HCT116 (cell line): Measurements from ENCODE around the gene THG1L.

ENCODE experiments used
- EGR1 ChIP-seq: IDR thresholded peaks from 2 replicates; pipeline ENCODE4 v1.6.1; 2012; ENCODE audit warnings: low read depth
- EZH2 ChIP-seq: fragments of 200-600 bp; sonication (generic); IDR thresholded peaks from 2 replicates; pipeline ENCODE4 v1.6.1; 2017; ENCODE audit warnings: antibody characterized with exemption, mixed run types
- EZH2phosphoT487 ChIP-seq: fragments of 200-600 bp; IDR thresholded peaks from 2 replicates; pipeline ENCODE4 v1.6.1; 2018; ENCODE audit warnings: antibody characterized with exemption, borderline replicate concordance
- POLR2A ChIP-seq: IDR thresholded peaks from 2 replicates; pipeline ENCODE4 v1.7.0; 2011; ENCODE audit warnings: borderline replicate concordance; ENCODE audit not compliant: insufficient read depth, insufficient read length; ENCODE audit errors: extremely low read depth
- POLR2AphosphoS5 ChIP-seq: IDR thresholded peaks from 2 replicates; pipeline ENCODE4 v1.6.1; 2011; ENCODE audit warnings: mild to moderate bottlenecking, low read depth, low read length, moderate library complexity
- RAD21 ChIP-seq: IDR thresholded peaks from 2 replicates; pipeline ENCODE4 v1.6.1; 2012; ENCODE audit warnings: low read depth, mild to moderate bottlenecking
- SRF ChIP-seq: IDR thresholded peaks from 2 replicates; pipeline ENCODE4 v1.6.1; 2012; ENCODE audit warnings: low read depth
- TCF7L2 ChIP-seq: IDR thresholded peaks from 2 replicates; pipeline ENCODE4 v1.7.0; 2011; ENCODE audit warnings: borderline replicate concordance, inconsistent platforms; ENCODE audit not compliant: insufficient read depth, insufficient read length; ENCODE audit errors: extremely low read depth
- ZNF274 ChIP-seq: fragments of 200-500 bp; sonication (Bioruptor generic); IDR thresholded peaks from 2 replicates; pipeline ENCODE4 v1.6.1; 2014; ENCODE audit warnings: mild to moderate bottlenecking, low read depth, low read length, inconsistent platforms
- TF ChIP-seq, protein P1 (sequence below), 3 experiments: fragments of 200-600 bp in 1 of 3; sonication (generic) in 1 of 3; IDR thresholded peaks in 2 of 3; conservative IDR thresholded peaks in 1 of 3; 2 replicates each; pipeline ENCODE4 v1.5.1; 2012 to 2017; ENCODE audit warnings: low read depth in 2 of 3, low read length in 2 of 3, antibody characterized with exemption in 1 of 3, borderline replicate concordance in 1 of 3, control low read depth in 1 of 3, mild to moderate bottlenecking in 1 of 3, mixed read lengths in 1 of 3, mixed run types in 1 of 3, moderate library complexity in 1 of 3; ENCODE audit not compliant: insufficient read depth in 1 of 3
- TF ChIP-seq, protein P2 (sequence below): IDR thresholded peaks from 2 replicates; pipeline ENCODE4 v1.6.1; 2012; ENCODE audit warnings: low read depth
- TF ChIP-seq, protein P3 (sequence below): IDR thresholded peaks from 2 replicates; pipeline ENCODE4 v1.6.1; 2011; ENCODE audit warnings: mild to moderate bottlenecking, low read length, moderate library complexity; ENCODE audit not compliant: insufficient replicate concordance; ENCODE audit errors: extremely low read depth
- TF ChIP-seq, protein P4 (sequence below): IDR thresholded peaks from 2 replicates; pipeline ENCODE4 v1.6.1; 2012

DNA sequence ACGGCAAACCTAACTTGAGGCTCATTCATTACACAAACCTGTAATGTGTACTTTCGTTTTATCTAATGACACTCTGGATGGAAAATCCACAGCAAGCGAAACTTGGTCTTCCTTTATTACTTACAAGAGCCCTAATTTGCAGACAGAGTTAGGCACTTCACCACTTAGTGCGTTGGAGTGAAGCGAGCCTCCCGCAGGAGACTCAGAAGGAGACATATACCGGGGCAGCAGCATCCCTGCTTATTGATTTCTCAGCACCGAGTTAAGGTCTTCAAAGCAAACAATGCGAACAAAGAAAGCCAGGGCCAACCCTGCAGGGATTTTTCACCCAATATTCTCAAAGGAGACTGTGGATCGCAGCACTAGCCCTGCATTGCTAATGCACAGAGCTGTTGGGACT, 40.9 kb downstream of the THG1L start:
- TF ChIP-seq POLR2A (no peak), EZH2phosphoT487 (no peak), EZH2 (no peak), POLR2AphosphoS5 (no peak), SRF (no peak), TCF7L2 (no peak), RAD21 (no peak), ZNF274 (no peak), EGR1 (no peak)
- TF ChIP-seq, protein P1, sequence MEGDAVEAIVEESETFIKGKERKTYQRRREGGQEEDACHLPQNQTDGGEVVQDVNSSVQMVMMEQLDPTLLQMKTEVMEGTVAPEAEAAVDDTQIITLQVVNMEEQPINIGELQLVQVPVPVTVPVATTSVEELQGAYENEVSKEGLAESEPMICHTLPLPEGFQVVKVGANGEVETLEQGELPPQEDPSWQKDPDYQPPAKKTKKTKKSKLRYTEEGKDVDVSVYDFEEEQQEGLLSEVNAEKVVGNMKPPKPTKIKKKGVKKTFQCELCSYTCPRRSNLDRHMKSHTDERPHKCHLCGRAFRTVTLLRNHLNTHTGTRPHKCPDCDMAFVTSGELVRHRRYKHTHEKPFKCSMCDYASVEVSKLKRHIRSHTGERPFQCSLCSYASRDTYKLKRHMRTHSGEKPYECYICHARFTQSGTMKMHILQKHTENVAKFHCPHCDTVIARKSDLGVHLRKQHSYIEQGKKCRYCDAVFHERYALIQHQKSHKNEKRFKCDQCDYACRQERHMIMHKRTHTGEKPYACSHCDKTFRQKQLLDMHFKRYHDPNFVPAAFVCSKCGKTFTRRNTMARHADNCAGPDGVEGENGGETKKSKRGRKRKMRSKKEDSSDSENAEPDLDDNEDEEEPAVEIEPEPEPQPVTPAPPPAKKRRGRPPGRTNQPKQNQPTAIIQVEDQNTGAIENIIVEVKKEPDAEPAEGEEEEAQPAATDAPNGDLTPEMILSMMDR (IDR thresholded peaks at IDR 0.05 in 2 of 3, conservative IDR thresholded peaks at IDR 0.05 in 1 of 3; ENCODE audit: borderline replicate concordance in 1 of 3, insufficient read depth in 1 of 3, low read depth in 2 of 3, low read length in 2 of 3) = no peak
- TF ChIP-seq, protein P2, sequence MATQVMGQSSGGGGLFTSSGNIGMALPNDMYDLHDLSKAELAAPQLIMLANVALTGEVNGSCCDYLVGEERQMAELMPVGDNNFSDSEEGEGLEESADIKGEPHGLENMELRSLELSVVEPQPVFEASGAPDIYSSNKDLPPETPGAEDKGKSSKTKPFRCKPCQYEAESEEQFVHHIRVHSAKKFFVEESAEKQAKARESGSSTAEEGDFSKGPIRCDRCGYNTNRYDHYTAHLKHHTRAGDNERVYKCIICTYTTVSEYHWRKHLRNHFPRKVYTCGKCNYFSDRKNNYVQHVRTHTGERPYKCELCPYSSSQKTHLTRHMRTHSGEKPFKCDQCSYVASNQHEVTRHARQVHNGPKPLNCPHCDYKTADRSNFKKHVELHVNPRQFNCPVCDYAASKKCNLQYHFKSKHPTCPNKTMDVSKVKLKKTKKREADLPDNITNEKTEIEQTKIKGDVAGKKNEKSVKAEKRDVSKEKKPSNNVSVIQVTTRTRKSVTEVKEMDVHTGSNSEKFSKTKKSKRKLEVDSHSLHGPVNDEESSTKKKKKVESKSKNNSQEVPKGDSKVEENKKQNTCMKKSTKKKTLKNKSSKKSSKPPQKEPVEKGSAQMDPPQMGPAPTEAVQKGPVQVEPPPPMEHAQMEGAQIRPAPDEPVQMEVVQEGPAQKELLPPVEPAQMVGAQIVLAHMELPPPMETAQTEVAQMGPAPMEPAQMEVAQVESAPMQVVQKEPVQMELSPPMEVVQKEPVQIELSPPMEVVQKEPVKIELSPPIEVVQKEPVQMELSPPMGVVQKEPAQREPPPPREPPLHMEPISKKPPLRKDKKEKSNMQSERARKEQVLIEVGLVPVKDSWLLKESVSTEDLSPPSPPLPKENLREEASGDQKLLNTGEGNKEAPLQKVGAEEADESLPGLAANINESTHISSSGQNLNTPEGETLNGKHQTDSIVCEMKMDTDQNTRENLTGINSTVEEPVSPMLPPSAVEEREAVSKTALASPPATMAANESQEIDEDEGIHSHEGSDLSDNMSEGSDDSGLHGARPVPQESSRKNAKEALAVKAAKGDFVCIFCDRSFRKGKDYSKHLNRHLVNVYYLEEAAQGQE = no peak
- TF ChIP-seq, protein P3, sequence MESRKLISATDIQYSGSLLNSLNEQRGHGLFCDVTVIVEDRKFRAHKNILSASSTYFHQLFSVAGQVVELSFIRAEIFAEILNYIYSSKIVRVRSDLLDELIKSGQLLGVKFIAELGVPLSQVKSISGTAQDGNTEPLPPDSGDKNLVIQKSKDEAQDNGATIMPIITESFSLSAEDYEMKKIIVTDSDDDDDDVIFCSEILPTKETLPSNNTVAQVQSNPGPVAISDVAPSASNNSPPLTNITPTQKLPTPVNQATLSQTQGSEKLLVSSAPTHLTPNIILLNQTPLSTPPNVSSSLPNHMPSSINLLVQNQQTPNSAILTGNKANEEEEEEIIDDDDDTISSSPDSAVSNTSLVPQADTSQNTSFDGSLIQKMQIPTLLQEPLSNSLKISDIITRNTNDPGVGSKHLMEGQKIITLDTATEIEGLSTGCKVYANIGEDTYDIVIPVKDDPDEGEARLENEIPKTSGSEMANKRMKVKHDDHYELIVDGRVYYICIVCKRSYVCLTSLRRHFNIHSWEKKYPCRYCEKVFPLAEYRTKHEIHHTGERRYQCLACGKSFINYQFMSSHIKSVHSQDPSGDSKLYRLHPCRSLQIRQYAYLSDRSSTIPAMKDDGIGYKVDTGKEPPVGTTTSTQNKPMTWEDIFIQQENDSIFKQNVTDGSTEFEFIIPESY = no peak
- TF ChIP-seq, protein P4, sequence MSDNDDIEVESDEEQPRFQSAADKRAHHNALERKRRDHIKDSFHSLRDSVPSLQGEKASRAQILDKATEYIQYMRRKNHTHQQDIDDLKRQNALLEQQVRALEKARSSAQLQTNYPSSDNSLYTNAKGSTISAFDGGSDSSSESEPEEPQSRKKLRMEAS = no peak
